SU-DHL-6 (cell line): Measurements from ENCODE around the gene DMP1.

Experiments
- CTCF ChIP-seq: fragments of 200-600 bp; sonication (generic); IDR thresholded peaks from one replicate; pipeline ENCODE4 v1.5.1; 2017; ENCODE audit warnings: antibody characterized with exemption, mild to moderate bottlenecking, low read length, moderate library complexity; ENCODE audit not compliant: insufficient read depth, poor library complexity, severe bottlenecking
- EZH2phosphoT487 ChIP-seq: fragments of 200-600 bp; sonication (generic), shearing (Covaris generic); conservative IDR thresholded peaks from 2 replicates; pipeline ENCODE4 v1.6.1; 2018; ENCODE audit warnings: mild to moderate bottlenecking, antibody characterized with exemption, low read length, moderate library complexity, mixed read lengths

DNA sequence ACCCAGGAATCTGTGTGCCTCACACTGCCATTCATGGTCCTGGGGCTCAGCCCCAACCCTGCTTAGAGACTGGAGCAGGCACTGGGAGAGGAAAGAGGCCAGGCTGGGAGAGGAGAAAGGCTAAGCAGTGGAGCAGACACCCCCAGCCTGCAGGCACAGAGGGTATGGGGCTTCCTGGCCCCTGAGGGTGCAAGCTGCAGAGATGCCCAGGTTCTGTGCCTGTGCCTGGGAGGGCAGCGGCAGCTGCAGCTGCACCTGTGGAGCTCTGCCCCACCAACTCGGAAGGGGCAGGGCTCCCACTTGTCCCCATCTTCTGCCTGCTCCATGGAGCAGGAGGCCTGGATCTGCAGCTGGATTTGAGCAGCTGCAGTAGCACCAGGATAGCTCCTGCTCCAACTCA lies 47.9 kb downstream of the DMP1 start:
- TF ChIP-seq EZH2phosphoT487 (no peak), CTCF (no peak)
